Endothelial cell of umbilical vein (primary cell): Measurements from ENCODE around the gene SPRYD4.
"Not testable (repeated sequence)": the region's sequence is repeated elsewhere in the genome, so short reads cannot be mapped to it uniquely, and the experiment has no call there.

Experiments
- CTCF ChIP-seq, 2 donors: IDR thresholded peaks; 1 replicate in 1 of 2; 2 replicates in 1 of 2; pipeline ENCODE4 v1.5.1; 2011; ENCODE audit warnings: low read length in 2 of 2, mild to moderate bottlenecking in 2 of 2, moderate library complexity in 2 of 2, control low read depth in 1 of 2, inconsistent platforms in 1 of 2, low read depth in 1 of 2; ENCODE audit not compliant: insufficient read depth in 1 of 2; ENCODE audit errors: extremely low read depth in 1 of 2
- GATA2 ChIP-seq: IDR thresholded peaks from 2 replicates; pipeline ENCODE4 v1.7.0; 2011; ENCODE audit warnings: low read depth, mild to moderate bottlenecking, moderate library complexity, mixed read lengths, low read length; ENCODE audit not compliant: insufficient read length, insufficient read depth
- POLR2A ChIP-seq: IDR thresholded peaks from 2 replicates; pipeline ENCODE4 v1.6.1; 2012; ENCODE audit warnings: low read depth, mild to moderate bottlenecking, control low read depth, low read length
- POLR2AphosphoS5 ChIP-seq: IDR thresholded peaks from 2 replicates; pipeline ENCODE4 v1.6.1; 2012; ENCODE audit warnings: low read depth, mild to moderate bottlenecking, control low read depth, low read length, moderate library complexity; ENCODE audit not compliant: insufficient read depth

- TF ChIP-seq GATA2 (peak; percentile 10), CTCF (IDR thresholded peaks at IDR 0.05; ENCODE audit: extremely low read depth in 1 of 2, insufficient read depth in 1 of 2, low read depth in 1 of 2, low read length in 2 of 2) (peak in 1 of 2 donors; percentile 32)
- TF ChIP-seq POLR2A, POLR2AphosphoS5: not testable (repeated sequence)
Observed at GRCh38 chr12:56496704-56497103, 28.3 kb downstream of the SPRYD4 start.
